Progenitor cell of endocrine pancreas (in vitro differentiated cells): ENCODE measurements around the gene SRL. TPM values are rescaled to one million over a fixed set of nuclear protein-coding genes. Genes with fewer than 3 reads are reported as not detected.

Experiments used
- DNase-seq: peaks from one replicate; pipeline ENCODE4 v3.0.0; 2021; ENCODE audit warnings: low spot score; ENCODE audit not compliant: unreplicated experiment
- H3K27ac Mint-ChIP-seq: 2 replicates; pipeline ENCODE4 v1.8.0; 2021; ENCODE audit warnings: mild to moderate bottlenecking, moderate library complexity, mixed read lengths
- H3K27me3 Mint-ChIP-seq: 2 replicates; pipeline ENCODE4 v1.8.0; 2021; ENCODE audit warnings: mixed read lengths
- H3K36me3 Mint-ChIP-seq: 2 replicates; pipeline ENCODE4 v1.8.0; 2022; ENCODE audit warnings: mixed read lengths; ENCODE audit not compliant: insufficient read depth
- H3K4me1 Mint-ChIP-seq: 2 replicates; pipeline ENCODE4 v1.8.0; 2021; ENCODE audit warnings: low read depth, mixed read lengths
- H3K4me3 Mint-ChIP-seq: 2 replicates; pipeline ENCODE4 v1.8.0; 2021; ENCODE audit warnings: low read depth, mild to moderate bottlenecking, moderate library complexity, mixed read lengths
- H3K9me3 Mint-ChIP-seq: 2 replicates; pipeline ENCODE4 v1.8.0; 2021; ENCODE audit warnings: low read depth, mixed read lengths
- total RNA-seq: library from RNA; stranded (reverse); gene quantifications from 2 replicates; pipeline ENCODE4 v1.2.1, GENCODE V29; 2021
- TF ChIP-seq, protein P1 (sequence below): fragments of 200-600 bp; sonication (generic); IDR thresholded peaks from one replicate; pipeline ENCODE4 v1.5.0; 2021; ENCODE audit warnings: antibody characterized with exemption, mild to moderate bottlenecking; ENCODE audit not compliant: unreplicated experiment

SRL gene
- total RNA-seq, 1 donor from 2014 or later = not detected

DNA sequence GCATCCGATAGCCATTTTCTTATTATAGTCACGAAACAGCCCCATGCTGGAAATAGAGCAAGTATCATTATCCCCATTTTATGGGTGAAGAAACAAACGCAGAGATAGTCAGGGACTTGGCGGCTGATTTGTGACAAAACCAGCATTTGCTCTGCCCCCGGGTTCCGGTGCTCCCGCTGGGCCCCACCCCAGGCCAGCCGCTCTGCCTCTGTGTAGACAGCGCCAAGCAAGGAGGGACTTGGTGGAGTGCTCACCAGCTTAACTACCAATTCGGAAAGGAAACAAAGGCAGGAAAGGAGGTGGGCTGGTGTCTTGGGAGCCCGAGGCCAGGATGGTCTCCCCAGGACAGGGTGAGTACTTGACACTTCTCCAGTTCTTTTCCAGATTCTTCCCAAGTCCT is 10.0 kb downstream of the SRL start:
- peaks cover 12% of the 10 kb centered on the region for H3K27me3 Mint-ChIP-seq
- no peaks in the 10 kb centered on the region for H3K9me3 Mint-ChIP-seq
- H3K4me1 Mint-ChIP-seq = no peaks in the 10 kb centered on the region
- no peak for DNase-seq
- H3K4me3 Mint-ChIP-seq = no peak overlapping the region
- TF ChIP-seq, protein P1, sequence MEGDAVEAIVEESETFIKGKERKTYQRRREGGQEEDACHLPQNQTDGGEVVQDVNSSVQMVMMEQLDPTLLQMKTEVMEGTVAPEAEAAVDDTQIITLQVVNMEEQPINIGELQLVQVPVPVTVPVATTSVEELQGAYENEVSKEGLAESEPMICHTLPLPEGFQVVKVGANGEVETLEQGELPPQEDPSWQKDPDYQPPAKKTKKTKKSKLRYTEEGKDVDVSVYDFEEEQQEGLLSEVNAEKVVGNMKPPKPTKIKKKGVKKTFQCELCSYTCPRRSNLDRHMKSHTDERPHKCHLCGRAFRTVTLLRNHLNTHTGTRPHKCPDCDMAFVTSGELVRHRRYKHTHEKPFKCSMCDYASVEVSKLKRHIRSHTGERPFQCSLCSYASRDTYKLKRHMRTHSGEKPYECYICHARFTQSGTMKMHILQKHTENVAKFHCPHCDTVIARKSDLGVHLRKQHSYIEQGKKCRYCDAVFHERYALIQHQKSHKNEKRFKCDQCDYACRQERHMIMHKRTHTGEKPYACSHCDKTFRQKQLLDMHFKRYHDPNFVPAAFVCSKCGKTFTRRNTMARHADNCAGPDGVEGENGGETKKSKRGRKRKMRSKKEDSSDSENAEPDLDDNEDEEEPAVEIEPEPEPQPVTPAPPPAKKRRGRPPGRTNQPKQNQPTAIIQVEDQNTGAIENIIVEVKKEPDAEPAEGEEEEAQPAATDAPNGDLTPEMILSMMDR = no peak
- H3K27ac Mint-ChIP-seq = no peak overlapping the region
- no peaks in the 10 kb centered on the region for H3K36me3 Mint-ChIP-seq

DNA sequence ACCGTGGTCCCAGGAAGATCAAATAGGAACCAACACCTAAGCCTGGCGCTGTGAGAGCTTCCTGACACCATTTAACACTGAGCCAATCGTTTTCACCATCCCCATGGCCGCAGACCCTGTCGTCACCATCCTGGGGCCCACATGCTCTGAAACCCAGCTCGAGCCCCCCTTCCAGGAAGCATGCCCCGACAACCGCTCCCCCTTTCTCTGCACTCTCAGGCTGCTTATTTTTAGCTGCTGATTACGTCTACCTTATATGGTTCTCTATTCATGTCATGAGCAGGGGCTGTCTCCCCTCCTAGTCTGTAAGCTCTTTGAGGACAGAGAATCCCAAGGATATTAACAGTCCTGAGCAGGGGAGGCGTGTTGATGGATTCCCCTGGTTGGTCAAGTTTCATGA is 10.5 kb downstream of the SRL start:
- TF ChIP-seq, protein P1 = no peak
- H3K4me1 Mint-ChIP-seq = no peaks in the 10 kb centered on the region
- H3K9me3 Mint-ChIP-seq = no peaks in the 10 kb centered on the region
- no peak overlapping the region for H3K27ac Mint-ChIP-seq
- no peak overlapping the region for H3K4me3 Mint-ChIP-seq
- no peak for DNase-seq
- H3K36me3 Mint-ChIP-seq = no peaks in the 10 kb centered on the region
- H3K27me3 Mint-ChIP-seq = peaks cover 11% of the 10 kb centered on the region

DNA sequence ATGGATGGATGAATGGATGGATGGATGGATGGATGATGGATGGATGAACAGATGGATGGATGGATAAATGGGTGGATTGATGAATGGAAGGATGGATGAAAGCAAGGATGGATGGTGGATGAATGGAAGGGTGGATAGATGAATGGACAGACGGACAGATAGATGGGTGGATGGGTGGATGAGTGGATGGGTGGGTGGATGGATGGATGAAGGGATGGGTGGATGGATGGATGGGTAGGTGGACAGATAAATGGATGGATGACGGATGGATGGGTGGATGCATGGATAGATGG is 14.9 kb downstream of the SRL start:
- Mint-ChIP-seq H3K9me3 (no peaks in the 10 kb centered on the region), H3K4me3 (no peak overlapping the region), H3K27me3 (no peaks in the 10 kb centered on the region), H3K27ac (no peak overlapping the region), H3K4me1 (no peaks in the 10 kb centered on the region), H3K36me3 (no peaks in the 10 kb centered on the region)
- TF ChIP-seq, protein P1 = no peak
- DNase-seq = no peak

DNA sequence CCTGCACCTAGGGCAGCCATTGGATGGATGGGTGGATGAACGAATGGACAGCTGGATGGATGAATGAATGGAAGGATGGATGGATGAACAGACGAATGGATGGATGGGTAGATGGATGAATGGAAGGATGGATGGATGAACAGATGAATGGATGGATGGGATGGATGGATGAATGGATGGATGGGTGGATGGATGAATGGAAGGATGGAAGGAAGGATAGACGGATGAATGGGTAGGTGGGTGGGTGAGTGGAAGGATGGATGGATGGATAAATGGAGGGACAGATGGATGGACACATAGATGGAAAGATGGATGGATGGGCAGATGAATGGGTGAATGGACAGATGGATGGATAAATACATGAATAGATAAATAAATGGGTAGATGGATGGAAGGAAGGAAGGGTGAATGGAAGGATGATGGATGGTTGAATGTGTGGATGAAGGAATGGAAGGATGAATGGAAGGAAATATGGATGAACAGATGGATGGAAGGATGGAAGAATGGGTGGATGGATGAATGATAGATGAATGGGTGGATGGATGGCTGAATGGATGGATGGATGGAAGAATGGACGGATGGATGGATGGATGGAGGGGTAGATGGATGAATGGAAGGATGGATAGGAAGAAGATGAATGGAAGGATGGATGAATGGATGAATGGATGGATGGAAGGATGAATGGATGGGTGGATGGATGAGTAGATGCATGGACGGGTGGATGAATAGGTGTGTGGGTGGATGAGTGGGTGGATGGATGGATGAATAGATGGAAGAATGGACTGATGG is 15.4 kb downstream of the SRL start:
- H3K36me3 Mint-ChIP-seq = no peaks in the 10 kb centered on the region
- no peaks in the 10 kb centered on the region for H3K27me3 Mint-ChIP-seq
- H3K4me3 Mint-ChIP-seq = no peak overlapping the region
- H3K27ac Mint-ChIP-seq = no peak overlapping the region
- no peak for DNase-seq
- H3K4me1 Mint-ChIP-seq = no peaks in the 10 kb centered on the region
- H3K9me3 Mint-ChIP-seq = no peaks in the 10 kb centered on the region
- TF ChIP-seq, protein P1 = no peak

DNA sequence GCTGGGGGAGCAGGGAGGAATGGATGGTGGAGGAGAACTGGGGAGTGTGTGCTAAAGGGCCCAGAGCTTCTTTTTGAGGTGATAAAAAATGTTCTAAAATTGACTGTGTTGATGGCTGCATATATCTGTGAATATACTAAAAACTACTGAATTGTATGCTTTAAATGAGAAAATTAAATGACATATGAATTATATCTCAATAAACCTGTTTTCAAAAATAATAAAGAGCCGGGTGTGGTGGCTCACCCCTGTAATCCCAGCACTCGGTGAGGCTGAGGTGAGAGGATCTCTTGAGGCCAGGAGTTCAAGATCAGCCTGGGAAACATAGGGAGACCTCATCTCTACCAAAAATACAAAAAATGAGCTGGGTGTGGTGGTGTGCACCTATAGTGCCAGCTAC is 16.8 kb downstream of the SRL start:
- Mint-ChIP-seq H3K4me1 (no peaks in the 10 kb centered on the region), H3K27me3 (no peaks in the 10 kb centered on the region), H3K9me3 (no peaks in the 10 kb centered on the region), H3K27ac (no peak overlapping the region), H3K36me3 (no peaks in the 10 kb centered on the region), H3K4me3 (no peak overlapping the region)
- no peak for DNase-seq
- TF ChIP-seq, protein P1 = no peak
